Upper lobe of left lung (tissue), 4 donors: ENCODE results near the gene CLCN2.

Experiments used
- POLR2A ChIP-seq, 4 donors: fragments of 450-650 bp; IDR thresholded peaks; one replicate each; pipeline ENCODE4 v1.5.1; 2016 to 2017; ENCODE audit warnings: antibody characterized with exemption in 4 of 4, mild to moderate bottlenecking in 2 of 4
- TF ChIP-seq, protein P1 (sequence below), 6 experiments: fragments of 450-650 bp in 4 of 6; fragments of 200-600 bp in 2 of 6; sonication (generic) in 2 of 6; IDR thresholded peaks; one replicate each; pipeline ENCODE4 v1.5.1; 2016 to 2019; ENCODE audit warnings: antibody characterized with exemption in 6 of 6

DNA sequence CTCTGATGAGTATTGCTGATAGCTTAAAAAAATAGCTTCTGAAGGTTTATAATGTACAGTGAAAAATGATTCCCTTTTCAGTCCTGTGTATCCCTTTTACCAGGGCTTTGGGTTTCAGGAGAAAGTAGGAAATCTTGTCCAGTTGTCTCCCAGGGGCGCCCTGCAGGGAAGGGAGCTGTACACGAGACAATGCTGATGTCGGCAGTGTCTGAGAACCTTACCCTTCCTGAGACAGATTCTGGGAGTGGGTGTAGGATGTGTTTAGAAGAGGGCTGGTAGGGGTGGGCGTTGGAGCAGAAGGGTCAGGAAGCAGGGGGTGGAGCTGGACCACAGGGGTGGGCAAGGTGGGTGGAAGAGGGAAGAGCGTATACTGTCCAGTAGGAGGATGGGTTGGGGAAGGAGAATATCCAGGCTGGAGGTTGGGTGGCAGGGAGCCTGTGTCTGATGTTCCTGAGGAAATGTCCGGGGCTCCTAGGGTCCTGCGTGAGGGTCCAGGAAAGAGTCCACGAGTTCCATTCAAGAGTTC, 11.0 kb upstream of the CLCN2 start:
- TF ChIP-seq, protein P1, sequence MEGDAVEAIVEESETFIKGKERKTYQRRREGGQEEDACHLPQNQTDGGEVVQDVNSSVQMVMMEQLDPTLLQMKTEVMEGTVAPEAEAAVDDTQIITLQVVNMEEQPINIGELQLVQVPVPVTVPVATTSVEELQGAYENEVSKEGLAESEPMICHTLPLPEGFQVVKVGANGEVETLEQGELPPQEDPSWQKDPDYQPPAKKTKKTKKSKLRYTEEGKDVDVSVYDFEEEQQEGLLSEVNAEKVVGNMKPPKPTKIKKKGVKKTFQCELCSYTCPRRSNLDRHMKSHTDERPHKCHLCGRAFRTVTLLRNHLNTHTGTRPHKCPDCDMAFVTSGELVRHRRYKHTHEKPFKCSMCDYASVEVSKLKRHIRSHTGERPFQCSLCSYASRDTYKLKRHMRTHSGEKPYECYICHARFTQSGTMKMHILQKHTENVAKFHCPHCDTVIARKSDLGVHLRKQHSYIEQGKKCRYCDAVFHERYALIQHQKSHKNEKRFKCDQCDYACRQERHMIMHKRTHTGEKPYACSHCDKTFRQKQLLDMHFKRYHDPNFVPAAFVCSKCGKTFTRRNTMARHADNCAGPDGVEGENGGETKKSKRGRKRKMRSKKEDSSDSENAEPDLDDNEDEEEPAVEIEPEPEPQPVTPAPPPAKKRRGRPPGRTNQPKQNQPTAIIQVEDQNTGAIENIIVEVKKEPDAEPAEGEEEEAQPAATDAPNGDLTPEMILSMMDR (IDR thresholded peaks at IDR 0.05), result no peak
- no peak for TF ChIP-seq POLR2A (IDR thresholded peaks at IDR 0.05)
